GM21576 (cell line): ENCODE results near the gene JAG1.
"Not testable (repeated sequence)": the region's sequence is repeated elsewhere in the genome, so short reads cannot be mapped to it uniquely, and the experiment has no call there.

Experiments
- ATAC-seq: cut with Tn5 transposase; IDR thresholded peaks from one replicate; pipeline ENCODE4 v1.9.1; 2021; ENCODE audit warnings: mild to moderate bottlenecking, moderate library complexity; ENCODE audit not compliant: unreplicated experiment

The JAG1 gene

DNA sequence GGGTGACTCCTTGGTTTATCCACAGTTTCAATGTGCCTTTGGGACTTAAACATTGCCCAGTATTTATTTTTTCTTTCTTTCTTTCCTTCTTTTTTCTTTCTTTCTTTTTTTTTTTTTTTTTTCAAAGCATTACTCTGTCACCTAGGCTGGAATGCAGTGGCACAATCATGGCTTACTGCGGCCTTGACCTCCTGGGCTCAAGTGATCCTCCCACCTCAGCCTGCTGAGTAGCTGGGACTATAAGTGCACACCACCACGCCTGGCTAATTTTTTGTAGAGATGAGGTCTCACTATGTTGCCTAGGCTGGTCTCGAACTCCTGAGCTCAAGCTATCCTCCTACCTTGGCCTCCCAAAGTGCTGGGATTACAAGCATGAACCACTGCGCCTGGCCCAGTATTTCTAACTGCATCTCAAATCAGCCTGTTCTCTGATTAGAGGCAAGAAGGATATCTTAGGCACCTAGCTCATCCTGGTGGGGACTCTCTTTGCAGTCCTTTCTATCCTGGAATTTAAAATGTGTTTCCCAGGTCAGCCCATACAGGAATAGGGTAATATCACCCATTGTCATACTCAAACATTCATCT, 56.2 kb downstream of the JAG1 start:
- ATAC-seq, result not testable (repeated sequence)

DNA sequence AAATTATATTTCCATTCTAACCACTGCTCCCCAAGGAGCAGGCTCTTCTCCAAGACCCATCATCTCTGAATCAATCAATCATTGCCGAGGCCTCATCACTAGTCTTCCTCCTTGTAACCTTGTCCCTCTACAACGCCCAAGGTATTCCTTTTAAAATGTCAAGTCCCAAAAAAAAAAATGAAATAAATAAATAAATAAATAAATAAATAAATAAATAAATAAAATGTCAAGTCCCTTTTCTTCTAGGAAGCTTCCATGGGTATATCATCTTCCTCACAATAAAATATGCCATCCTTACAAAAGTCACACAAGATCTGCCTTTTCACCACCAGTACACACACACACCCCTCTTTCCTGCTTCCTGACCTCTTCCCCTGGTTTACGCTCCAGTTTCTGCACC, 57.6 kb downstream of the JAG1 start:
- ATAC-seq, result no peak

GRCh38 chr20:10613911-10614310, 59.9 kb downstream of the JAG1 start:
- no peak for ATAC-seq

- not testable (repeated sequence) for ATAC-seq
These were observed 60.4 kb downstream of the JAG1 start for GRCh38 chr20:10613426-10613825.

DNA sequence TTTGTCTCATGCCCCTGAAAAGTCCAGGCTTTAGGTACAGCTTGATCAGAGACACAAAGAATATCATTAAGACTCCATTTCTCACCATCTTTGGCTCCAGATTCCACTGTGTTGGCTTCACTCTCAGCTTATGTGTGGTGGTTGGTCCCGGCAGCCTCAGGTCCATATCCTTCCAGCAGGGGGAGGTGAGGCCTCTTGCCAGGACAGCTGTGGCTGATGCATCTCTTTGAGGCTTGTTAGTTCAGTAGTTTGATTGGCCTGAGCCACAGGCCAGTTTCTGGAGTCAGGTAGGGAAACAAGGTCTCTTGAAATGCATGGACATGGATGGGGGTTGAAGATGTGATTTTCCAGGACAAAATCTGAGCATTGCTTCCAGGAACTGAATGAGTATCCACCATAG, 62.4 kb downstream of the JAG1 start:
- peak; percentile 80 for ATAC-seq

DNA sequence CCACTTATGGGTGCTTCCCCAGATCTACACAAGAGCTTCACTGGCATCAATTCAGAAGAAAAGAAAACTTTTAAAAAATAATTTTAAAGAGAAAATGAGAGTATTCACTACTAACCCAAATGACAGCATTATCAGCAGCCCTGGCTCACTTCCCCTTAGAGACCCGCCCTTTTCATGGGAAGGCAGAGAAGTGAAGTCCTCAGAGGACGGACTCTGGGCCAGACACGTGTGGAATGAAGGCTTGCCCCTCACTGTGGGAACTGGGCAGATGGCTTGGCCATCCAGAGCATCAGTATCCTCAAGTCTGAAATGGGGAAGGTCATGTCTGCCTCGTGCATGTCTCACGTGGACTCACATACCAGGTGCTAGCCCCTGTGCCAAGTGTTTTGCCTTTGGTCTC, 63.5 kb downstream of the JAG1 start:
- ATAC-seq, result no peak

GRCh38 chr20:10609770-10610169, 64.0 kb downstream of the JAG1 start:
- no peak for ATAC-seq

DNA sequence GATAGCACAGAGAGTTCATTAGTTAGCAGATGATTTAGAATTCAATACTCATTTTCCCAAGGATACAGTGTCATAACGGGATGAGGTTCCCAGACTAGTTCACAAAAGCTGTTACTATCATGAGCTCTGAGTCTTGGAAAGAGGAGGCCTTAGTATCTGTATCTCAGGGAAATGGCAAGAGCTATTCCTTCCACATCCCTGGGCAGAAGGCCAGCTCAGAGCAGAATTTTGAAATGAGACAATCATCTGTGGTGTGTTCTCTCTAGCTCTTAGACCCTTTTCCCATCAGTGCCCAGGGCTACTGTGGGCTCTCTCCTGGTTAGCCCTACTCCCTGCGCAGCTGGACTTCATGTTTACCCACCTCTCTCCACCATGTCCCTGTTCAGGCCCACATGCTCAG, 64.5 kb downstream of the JAG1 start:
- no peak for ATAC-seq

GRCh38 chr20:10605547-10606195, 68.1 kb downstream of the JAG1 start:
- no peak for ATAC-seq

GRCh38 chr20:10604865-10605440, 68.8 kb downstream of the JAG1 start:
- ATAC-seq, result no peak

GRCh38 chr20:10603971-10604864, 69.6 kb downstream of the JAG1 start:
- no peak for ATAC-seq

GRCh38 chr20:10603378-10603777, 70.4 kb downstream of the JAG1 start:
- ATAC-seq, result no peak

- ATAC-seq, result no peak
These were observed 71.5 kb downstream of the JAG1 start for GRCh38 chr20:10602221-10602871.

DNA sequence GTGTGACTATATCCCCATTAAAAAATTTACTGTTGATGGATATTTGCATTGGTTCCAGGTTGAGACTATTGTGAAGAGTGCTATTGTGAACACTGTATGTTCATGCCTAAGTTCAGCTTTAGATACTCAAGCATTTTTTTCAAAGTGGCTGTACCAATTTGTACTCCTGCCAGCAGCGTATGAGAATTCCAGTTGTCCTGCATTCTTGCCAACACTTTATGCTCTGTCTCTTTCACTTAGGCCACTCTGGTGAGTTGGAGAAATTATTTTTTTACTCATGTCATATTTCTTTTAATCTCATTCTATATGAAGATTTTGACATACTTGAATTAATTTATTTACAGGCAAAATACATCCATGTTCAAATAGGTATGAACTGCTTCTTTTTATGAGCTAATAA, 76.2 kb downstream of the JAG1 start:
- no peak for ATAC-seq

- ATAC-seq, result no peak
These were observed 77.1 kb downstream of the JAG1 start for GRCh38 chr20:10596710-10597121.

GRCh38 chr20:10595985-10596384, 77.8 kb downstream of the JAG1 start:
- ATAC-seq, result no peak

- ATAC-seq, result no peak
These were observed 78.5 kb downstream of the JAG1 start for GRCh38 chr20:10595266-10595665.

DNA sequence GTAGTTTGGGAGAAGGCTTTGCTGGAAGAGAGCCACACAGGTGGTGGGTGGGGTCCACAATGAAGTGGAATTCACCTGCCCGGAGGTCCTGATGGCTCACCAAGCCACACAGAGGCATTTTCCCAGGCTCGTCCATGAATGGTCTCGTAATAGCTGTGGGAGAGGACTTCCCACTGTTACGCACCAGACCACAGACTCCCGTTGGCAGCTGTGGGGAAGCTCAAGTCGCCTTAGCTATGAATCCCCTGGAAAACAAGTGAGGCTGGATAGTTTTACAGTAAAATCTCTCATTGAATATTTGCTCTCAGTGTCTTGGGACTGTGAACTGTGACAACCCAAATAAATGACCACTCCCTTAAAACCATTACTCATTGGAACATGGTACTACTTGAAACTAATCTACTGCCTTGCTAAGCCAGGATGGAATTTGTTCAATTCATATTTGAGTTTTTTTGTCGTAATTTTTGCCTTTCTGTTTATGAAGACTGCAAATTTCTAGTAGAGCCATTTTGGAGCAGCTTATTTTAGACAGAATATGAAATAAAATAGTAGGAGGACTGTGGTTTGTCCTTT, 79.4 kb downstream of the JAG1 start:
- ATAC-seq, result no peak

- ATAC-seq, result no peak
These were observed 81.8 kb downstream of the JAG1 start for GRCh38 chr20:10591946-10592521.

GRCh38 chr20:10590950-10591671, 82.7 kb downstream of the JAG1 start:
- ATAC-seq, result no peak
